Dermis blood vessel endothelial cell (primary cell): ENCODE data around the gene SLC25A4. TPM values are rescaled to one million over a fixed set of nuclear protein-coding genes. Genes with fewer than 3 reads are reported as not detected.

Experiments used
- DNase-seq: peaks from one replicate; pipeline ENCODE4 v3.0.0; 2010
- total RNA-seq: library from RNA; depleted of rRNA; stranded (reverse); fragments of >200 nt; gene quantifications from 2 replicates; pipeline ENCODE4 v1.2.3, GENCODE V29; 2014

The SLC25A4 gene
- total RNA-seq, 1 donor from 2014 or later = 8.8 TPM

DNA sequence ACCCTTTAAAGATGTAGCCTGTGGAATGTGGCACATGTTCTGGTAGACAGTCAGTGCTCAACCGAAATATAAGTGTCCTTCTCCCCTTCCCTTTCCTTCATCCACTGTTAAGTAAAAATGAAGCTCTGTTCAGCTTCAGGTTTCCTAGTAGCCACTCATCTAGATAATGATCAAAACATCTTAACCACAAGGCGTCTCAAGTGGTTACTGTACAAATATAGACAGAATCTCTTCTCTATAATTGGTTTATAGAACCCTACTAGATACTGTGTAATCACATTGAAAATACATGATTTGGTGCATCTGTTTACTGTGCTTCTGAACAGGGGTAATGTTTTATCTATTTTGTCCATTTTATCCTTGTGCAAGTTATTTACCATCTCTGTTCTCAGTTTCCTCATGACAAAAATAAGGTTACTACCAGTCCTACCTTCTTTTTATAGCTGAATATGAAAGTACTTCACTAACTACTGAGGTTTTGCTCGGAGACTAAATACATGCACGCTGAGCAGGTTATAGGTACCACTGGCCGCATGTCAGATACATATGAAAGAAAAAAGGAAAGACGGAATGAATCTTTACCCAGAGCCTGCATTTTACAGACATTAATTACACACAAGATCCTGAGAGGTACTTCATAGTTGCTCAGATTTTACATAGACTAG, 20.3 kb upstream of the SLC25A4 start:
- DNase-seq = no peak

- DNase-seq = no peak
Measured at GRCh38 chr4:185124006-185124405, 19.1 kb upstream of the SLC25A4 start.

DNA sequence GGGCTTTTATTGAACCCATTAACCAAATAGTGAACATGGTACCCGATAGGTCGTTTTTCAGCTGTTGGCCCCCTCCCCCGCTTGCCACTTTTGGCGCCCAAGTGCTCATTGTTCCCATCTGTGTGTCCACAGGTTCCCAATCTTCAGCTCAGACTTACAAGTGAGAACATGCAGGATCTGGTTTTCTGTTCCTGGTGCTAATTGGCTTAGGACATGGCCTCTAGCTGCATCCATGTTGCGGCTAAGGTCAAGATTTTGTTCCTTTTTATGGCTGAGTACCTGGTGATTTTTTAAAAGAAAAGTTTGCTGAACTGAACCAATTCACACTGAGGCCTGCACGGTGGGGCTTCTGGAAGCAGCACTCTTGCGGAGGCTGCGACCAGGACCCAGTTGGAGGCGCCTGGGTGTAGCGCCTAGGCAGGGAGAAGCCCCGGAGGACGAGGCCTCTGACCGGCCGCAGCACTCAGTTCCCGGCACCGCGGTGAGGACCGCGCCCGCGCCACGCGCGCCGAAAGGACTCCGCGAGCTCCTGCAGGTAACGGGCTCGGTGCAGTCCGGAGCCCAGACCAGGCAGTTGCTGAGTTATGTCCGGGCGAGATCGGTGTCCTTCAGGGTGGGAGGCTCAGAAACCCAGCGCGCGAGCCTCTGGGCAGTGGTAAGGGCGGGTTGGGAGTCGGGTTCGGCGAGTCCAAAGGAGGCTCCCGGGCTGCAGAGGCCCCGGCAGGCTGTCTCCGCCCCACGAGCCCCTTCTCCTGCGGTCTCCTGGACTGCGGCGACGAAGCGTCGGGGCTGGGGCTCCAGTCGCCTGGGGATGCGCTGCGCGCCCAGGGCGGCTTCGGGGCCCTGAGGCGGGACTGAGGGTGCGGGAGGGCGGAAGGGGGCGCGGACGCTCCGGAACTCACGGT, 15.8 kb upstream of the SLC25A4 start:
- DNase-seq = peak; percentile 35

- peak; percentile 23 for DNase-seq
Measured at GRCh38 chr4:185128272-185129119, 14.6 kb upstream of the SLC25A4 start.

DNA sequence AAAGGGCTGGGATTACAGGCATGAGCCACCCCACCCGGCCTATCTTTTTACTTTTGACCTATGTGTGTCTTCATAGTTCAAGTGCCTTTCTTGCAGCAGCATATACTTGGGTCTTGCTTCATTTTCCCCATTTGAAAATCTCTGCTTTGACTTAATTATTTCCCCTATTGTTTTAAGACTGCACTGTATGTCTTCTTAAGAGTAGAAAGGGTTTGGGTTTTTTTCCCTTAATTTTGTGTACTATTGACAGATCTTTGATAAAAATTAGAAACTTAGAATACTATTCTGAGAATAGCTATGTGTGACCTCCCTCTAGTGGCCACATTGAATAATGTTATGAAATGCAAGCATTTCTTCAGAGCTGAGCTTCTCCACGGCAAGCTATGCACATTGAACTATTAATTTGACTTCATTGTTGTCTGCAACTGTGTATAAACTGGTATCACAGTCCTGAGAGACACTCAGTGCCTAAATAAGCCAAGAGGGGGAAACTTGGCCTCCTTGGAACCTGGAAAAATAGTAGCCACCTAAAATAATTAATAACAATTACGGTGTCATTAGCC, 8.7 kb upstream of the SLC25A4 start:
- peak; percentile 76 for DNase-seq

DNA sequence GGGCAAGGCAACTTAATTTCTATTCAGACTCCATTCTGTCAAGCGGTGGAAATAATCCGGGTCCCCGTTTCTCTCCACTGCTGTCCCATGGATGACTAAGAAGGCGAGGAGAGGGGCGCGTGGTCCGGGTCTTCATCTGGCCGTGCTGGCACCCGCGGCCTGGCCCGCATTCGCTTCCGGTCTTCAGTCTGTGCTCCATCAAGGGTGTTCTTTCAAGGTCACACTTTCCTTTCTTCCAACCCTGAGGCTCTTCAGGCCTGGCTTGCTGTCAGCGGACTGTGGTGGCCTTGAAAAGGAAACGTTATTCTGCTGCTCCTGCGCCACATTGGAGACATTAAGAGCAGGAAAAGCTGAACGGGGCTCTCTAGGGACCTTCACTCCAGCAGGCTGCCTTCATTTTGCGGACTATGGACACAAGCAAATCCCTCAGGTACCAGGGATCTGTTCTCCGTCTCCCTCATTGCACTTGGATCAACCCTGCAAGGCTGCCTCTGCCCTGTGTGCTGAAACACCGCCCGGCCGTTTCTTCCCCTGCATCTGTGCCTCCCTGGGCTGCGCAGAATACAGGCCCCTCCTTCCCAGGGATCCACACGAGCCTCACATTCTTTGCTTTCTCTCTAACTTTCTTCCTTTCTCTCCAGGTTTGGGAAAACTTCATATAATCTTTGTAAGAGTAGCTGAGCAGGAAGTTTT, 5.7 kb upstream of the SLC25A4 start:
- DNase-seq = no peak

DNA sequence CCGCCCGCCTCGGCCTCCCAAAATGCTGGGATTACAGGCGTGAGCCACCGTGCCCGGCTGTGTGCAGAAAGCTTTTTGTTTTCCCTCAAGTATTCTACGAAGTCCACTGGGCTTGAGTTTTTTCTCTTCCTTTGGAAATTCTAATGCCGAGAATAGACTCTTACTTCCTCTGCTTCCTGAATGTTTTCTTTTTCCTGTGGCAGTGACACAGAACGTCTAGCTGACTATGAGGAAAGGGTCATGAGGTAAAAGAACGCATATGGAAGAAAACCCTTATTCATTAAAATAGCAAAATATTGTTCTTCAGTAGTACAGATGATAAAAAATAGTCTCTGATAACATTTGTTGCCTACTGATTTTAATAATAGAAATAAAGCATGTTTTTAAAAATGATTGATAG, 4.9 kb upstream of the SLC25A4 start:
- peak; percentile 52 for DNase-seq

- no peak for DNase-seq
Measured at GRCh38 chr4:185139736-185140135, 3.3 kb upstream of the SLC25A4 start.

DNA sequence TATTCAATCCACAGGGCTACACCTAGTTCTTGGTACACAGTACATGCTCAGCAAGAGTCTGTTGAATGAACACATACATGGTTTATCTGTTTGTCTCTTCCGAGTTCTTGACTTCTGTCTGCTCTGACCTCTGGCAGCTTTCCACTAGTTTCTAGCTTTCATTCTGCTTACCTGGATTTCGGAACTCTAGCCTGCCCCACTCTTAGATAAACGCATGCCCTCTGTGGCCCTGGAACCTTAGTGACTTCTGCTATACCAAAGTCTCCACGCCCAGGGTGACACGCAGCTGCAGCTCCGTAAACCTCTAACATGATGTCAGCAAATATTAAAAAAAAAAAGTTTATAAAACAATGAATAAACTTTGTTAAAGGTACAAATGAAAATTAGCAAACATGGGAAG, 1.3 kb upstream of the SLC25A4 start:
- no peak for DNase-seq

GRCh38 chr4:185142564-185142911, 528 bp upstream of the SLC25A4 start:
- no peak for DNase-seq

DNA sequence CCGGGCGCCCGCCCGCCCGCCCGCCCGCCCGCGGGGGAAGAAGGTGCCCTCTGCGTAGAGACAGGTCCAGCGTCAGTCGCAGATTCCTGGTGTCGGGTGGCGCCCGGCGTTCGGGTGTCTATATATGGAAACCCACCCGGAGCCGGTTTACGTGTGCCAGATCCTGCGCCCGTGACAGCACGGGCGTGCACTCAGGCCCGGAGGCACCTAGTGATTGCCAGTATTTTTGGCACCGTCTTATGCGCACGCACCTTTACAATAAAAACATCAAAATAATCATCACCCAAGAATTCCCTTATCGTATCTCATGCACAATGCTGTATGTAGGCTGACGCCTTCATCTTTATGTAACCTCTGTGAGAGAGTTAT, 519 bp downstream of the SLC25A4 start:
- DNase-seq = peak; percentile 38

GRCh38 chr4:185144601-185145240, 1.7 kb downstream of the SLC25A4 start:
- DNase-seq = no peak

DNA sequence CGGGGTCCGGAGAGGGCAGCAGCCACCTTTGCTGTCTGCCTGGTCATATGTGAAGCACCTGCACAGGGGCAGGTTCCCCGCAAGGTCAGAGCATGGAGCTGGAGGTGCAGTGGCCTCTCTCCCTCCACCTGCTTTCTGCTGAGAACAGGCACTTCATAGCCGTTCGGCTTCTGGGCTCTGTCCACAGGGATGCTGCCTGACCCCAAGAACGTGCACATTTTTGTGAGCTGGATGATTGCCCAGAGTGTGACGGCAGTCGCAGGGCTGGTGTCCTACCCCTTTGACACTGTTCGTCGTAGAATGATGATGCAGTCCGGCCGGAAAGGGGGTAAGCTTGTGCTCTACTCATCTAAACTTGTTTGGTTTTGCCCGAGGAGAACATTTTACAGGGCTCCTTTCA, 2.5 kb downstream of the SLC25A4 start:
- DNase-seq = no peak

DNA sequence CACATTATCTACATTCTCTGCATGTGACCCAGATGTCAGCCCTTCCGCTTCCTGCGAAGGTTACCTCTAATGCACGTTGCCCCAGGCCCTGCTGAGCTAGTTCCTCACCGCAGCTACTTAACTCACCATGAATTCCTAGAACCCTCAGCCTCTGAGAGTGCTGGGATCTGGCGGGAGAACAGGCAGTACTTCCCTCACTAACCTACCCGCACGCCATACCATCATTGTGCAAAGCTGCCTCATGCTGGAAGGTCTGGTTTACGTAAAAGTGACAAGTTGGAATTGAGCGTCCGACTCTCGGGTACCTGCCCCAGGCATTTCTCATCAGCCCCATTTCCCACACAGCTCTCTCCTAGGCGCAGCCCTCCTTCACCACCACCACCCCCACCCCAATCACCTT, 6.3 kb downstream of the SLC25A4 start:
- no peak for DNase-seq

DNA sequence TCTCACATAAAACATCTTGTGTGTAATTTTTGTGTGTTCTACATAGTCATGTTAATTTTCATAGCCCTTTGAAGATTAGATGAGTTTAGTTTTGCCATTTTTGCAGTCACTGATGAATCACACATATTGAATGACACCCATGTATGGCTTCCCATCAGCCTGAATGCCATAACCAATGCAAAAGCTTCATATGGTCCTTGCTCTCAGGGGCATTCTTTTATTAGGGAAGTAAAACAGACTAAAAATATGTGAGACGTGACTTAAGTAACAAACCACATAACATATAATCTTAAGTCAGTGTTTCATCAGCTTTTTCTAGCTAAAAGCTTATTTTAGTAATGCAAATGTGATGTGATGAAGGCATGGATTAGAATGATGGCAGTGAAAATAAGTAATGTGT, 8.2 kb downstream of the SLC25A4 start:
- DNase-seq = no peak

GRCh38 chr4:185165605-185166063, 22.6 kb downstream of the SLC25A4 start:
- no peak for DNase-seq

GRCh38 chr4:185167234-185167633, 24.2 kb downstream of the SLC25A4 start:
- DNase-seq = no peak

GRCh38 chr4:185171373-185172071, 28.5 kb downstream of the SLC25A4 start:
- DNase-seq = no peak

DNA sequence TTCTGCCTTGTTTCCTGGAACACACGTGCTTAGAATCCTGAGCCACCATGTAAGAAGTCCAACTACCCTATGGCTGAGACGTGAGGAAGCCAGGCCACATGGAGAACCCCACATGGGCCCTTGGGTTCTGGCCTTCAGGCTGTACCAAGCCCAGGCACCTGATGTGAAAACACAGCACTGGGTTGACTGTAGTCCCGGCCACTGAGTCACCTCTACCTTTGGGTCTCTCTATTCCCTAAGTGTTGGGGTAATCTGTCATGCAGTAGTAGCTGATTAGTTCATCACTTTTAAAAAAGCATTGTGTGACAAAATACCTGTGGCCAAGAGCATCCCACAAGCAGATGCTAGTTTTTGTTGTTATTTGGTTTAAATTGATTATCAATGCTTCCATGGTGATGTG, 36.4 kb downstream of the SLC25A4 start:
- no peak for DNase-seq

GRCh38 chr4:185182239-185182638, 39.2 kb downstream of the SLC25A4 start:
- no peak for DNase-seq
